ENCODE results near the gene PRKCD. TPM values are rescaled to one million over a fixed set of nuclear protein-coding genes. Genes with fewer than 3 reads are reported as not detected.

The PRKCD gene
- total and polyA plus RNA-seq, 2 of the 4 experiments (the other 2 are of a cell fraction) = 4.3 to 19.0 TPM

DNA sequence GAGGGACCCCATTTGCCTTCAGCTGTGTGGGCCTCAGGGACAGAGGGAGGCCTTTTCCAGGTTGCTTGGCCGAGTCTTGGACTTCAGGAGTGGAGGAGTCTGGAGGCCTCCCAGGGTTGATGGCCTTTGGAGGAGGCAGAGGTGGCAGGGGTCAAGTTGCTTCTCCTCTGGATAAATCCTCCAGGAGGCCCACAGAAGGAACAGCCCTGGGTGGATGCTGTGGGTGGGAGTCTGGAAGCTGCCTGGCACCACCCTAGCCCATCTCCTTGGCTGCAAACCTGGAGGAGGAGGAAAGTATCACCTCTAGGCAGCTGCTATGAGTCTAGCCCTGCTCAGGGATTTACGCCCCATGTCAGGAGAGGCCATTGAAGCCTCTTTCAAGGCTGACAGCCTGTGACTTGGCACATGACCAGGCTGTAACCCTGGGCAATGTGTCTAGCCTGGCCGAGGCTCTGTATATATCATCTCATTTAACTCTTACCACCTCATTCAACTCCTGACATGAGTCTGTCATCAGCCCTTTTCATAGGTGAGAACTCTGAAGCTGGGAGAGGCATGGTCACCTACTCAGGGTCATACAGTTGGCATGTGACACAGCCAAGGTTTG lies 2.9 kb upstream of the PRKCD start:
- H3K27me3 ChIP-seq (ENCODE audit: control insufficient read depth, insufficient read depth, low read length) = peaks cover 34% of the 10 kb centered on the region
- no peak overlapping the region for H4K8ac ChIP-seq (ENCODE audit: low read depth in 2 of 2, low read length in 2 of 2)
- no peaks in the 10 kb centered on the region for H3K9me3 ChIP-seq (ENCODE audit: control insufficient read depth, insufficient read depth, low read length)
- no peak for DNase-seq
- no peak overlapping the region for H3K27ac ChIP-seq (ENCODE audit: insufficient read depth, low read length)
- no peak overlapping the region for H3K4me2 ChIP-seq (ENCODE audit: low read depth, low read length)
- no peak overlapping the region for H3K18ac ChIP-seq (ENCODE audit: low read depth, low read length)
- H4K91ac ChIP-seq (ENCODE audit: insufficient read depth, low read depth, low read length) = no peak overlapping the region
- H2BK120ac ChIP-seq (ENCODE audit: low read depth, low read length) = no peak overlapping the region
- H2AK5ac ChIP-seq (ENCODE audit: low read depth, low read length) = no peak overlapping the region
- ChIA-PET POLR2A (ENCODE audit: unreplicated experiment) (no interaction called here), CTCF (no interaction called here)
- dilution Hi-C loops (cut with HindIII; ENCODE audit: low sequenced_read_pairs, unreplicated experiment) = no loop called here
- TF ChIP-seq FOS (IDR thresholded peaks at IDR 0.05; ENCODE audit: low read depth, low read length) (no peak), BHLHE40 (IDR thresholded peaks at IDR 0.05; ENCODE audit: low read depth, low read length) (no peak), MXI1 (IDR thresholded peaks at IDR 0.05; ENCODE audit: borderline replicate concordance, low read depth, low read length) (no peak), MAFK (IDR thresholded peaks at IDR 0.05; ENCODE audit: low read depth, low read length) (no peak), RCOR1 (IDR thresholded peaks at IDR 0.05; ENCODE audit: insufficient replicate concordance, low read length) (no peak), RFX5 (IDR thresholded peaks at IDR 0.05; ENCODE audit: low read depth, low read length) (no peak), MAZ (IDR thresholded peaks at IDR 0.05; ENCODE audit: borderline replicate concordance, low read depth, low read length) (no peak), NFE2L2 (IDR thresholded peaks at IDR 0.05; ENCODE audit: low read depth, low read length) (no peak), POLR2A (IDR thresholded peaks at IDR 0.05; ENCODE audit: low read depth, low read length) (no peak), CEBPB (IDR thresholded peaks at IDR 0.05; ENCODE audit: low read depth, low read length) (no peak)
- TF ChIP-seq, protein P1, sequence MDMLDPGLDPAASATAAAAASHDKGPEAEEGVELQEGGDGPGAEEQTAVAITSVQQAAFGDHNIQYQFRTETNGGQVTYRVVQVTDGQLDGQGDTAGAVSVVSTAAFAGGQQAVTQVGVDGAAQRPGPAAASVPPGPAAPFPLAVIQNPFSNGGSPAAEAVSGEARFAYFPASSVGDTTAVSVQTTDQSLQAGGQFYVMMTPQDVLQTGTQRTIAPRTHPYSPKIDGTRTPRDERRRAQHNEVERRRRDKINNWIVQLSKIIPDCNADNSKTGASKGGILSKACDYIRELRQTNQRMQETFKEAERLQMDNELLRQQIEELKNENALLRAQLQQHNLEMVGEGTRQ (IDR thresholded peaks at IDR 0.05; ENCODE audit: low read depth, low read length) = no peak
- BruUV-seq (replicated peaks) = no TSS peak
- H3K9me1 ChIP-seq (ENCODE audit: insufficient read depth, low read length) = peaks cover 8% of the 10 kb centered on the region
- no peak overlapping the region for H3K4me3 ChIP-seq (ENCODE audit: insufficient read depth, low read depth, low read length)
- H2BK5ac ChIP-seq (ENCODE audit: low read depth, low read length, poor library complexity, severe bottlenecking) = no peak overlapping the region
- H2BK20ac ChIP-seq (ENCODE audit: low read depth, low read length) = no peak overlapping the region
- peaks cover 8 to 15% of the 10 kb centered on the region in 2 experiments; a peak in 3 of 4 replicates for H3K79me1 ChIP-seq (ENCODE audit: low read depth in 1 of 2, low read length in 2 of 2)
- 0 out of 2 replicates have a peak, but pooled peaks cover 8% of the 10 kb centered on the region for H4K20me1 ChIP-seq (ENCODE audit: insufficient read depth, low read length)
- no peak overlapping the region for H3K9ac ChIP-seq (ENCODE audit: low read depth, low read length)
- no peak for ATAC-seq (ENCODE audit: low read depth)
- no peaks in the 10 kb centered on the region for H3K36me3 ChIP-seq (ENCODE audit: control insufficient read depth, insufficient read depth, low read length)
- in situ Hi-C loops (cut with MboI; ENCODE audit: low sequenced_read_pairs) = no loop called here
- no peak overlapping the region for H3K23ac ChIP-seq (ENCODE audit: low read depth, low read length)
- no peak overlapping the region for H2BK15ac ChIP-seq (ENCODE audit: low read depth, low read length)
- H2AK9ac ChIP-seq (replicated peaks; ENCODE audit: low read depth, low read length, poor library complexity) = no peak overlapping the region
- intact Hi-C loops (cut with micrococcal nuclease) = no loop called here
- H3K14ac ChIP-seq (replicated peaks; ENCODE audit: low read depth, low read length) = no peak overlapping the region
- 73% methylated on average over 3 of the region's 3 CpGs; no CpG with 5 or more reads in 1 of the 2 experiments for WGBS, 2 experiments (ENCODE audit: extremely low coverage in 2 of 2, insufficient read length in 1 of 2)
- H4K5ac ChIP-seq (ENCODE audit: low read depth, low read length) = no peak overlapping the region
- H3K4ac ChIP-seq (ENCODE audit: low read depth, low read length) = no peak overlapping the region
- H3K4me1 ChIP-seq (ENCODE audit: control insufficient read depth, insufficient read depth, low read length) = peaks cover 21% of the 10 kb centered on the region; the same call in 1 of the 2 replicates
- no peak overlapping the region for H2AFZ ChIP-seq (replicated peaks; ENCODE audit: low read length, poor library complexity)
- H3K56ac ChIP-seq (ENCODE audit: extremely low read depth, insufficient read depth, low read length) = no peak overlapping the region

Measured in IMR-90 (cell line).